GM23338 (cell line): ENCODE measurements around the gene KCTD21. TPM values are rescaled to one million over a fixed set of nuclear protein-coding genes. Genes with fewer than 3 reads are reported as not detected.

ENCODE experiments used
- ATAC-seq: fragments of 200-7000 bp; cut with Tn5 transposase; 3 replicates; pipeline ENCODE4 v1.9.1; 2020
- DNase-seq: peaks from one replicate; pipeline ENCODE4 v3.0.0-alpha.2; 2015; ENCODE audit warnings: low spot score
- H2AFZ ChIP-seq: fragments of 200-600 bp; sonication (generic); 2 replicates; pipeline ENCODE4 v1.8.0; 2016; ENCODE audit warnings: antibody characterized with exemption, mild to moderate bottlenecking, moderate library complexity
- H3F3A ChIP-seq: fragments of 200-600 bp; sonication (generic); replicated peaks from 2 replicates; pipeline ENCODE4 v1.8.0; 2017; ENCODE audit warnings: antibody characterized with exemption, mixed run types, low read depth
- H3K27ac ChIP-seq: fragments of 200-600 bp; sonication (generic); 2 replicates; pipeline ENCODE4 v1.6.1; 2016; ENCODE audit warnings: low read depth
- H3K27me3 ChIP-seq: fragments of 200-600 bp; sonication (generic); 2 replicates; pipeline ENCODE4 v1.8.0; 2016; ENCODE audit warnings: mild to moderate bottlenecking, mixed run types, moderate library complexity; ENCODE audit not compliant: insufficient read depth
- H3K36me3 ChIP-seq: fragments of 200-600 bp; sonication (generic); 2 replicates; pipeline ENCODE4 v1.8.0; 2016; ENCODE audit warnings: mild to moderate bottlenecking; ENCODE audit not compliant: insufficient read depth
- H3K4me1 ChIP-seq: fragments of 200-600 bp; sonication (generic); 2 replicates; pipeline ENCODE4 v1.8.0; 2016; ENCODE audit warnings: mild to moderate bottlenecking, moderate library complexity; ENCODE audit not compliant: insufficient read depth
- H3K4me2 ChIP-seq: fragments of 200-600 bp; sonication (generic); 2 replicates; pipeline ENCODE4 v1.7.1; 2017; ENCODE audit warnings: mixed run types
- H3K4me3 ChIP-seq: fragments of 200-600 bp; sonication (generic); 2 replicates; pipeline ENCODE4 v1.6.1; 2016; ENCODE audit warnings: mixed run types
- H3K79me2 ChIP-seq: fragments of 200-600 bp; sonication (generic); replicated peaks from 2 replicates; pipeline ENCODE4 v1.8.0; 2017; ENCODE audit warnings: mild to moderate bottlenecking; ENCODE audit not compliant: insufficient read depth
- H3K9me2 ChIP-seq: fragments of 200-600 bp; sonication (generic); 2 replicates; pipeline ENCODE4 v1.8.0; 2017; ENCODE audit not compliant: insufficient read depth
- H4K20me1 ChIP-seq: fragments of 200-600 bp; sonication (generic); replicated peaks from 2 replicates; pipeline ENCODE4 v1.8.0; 2017; ENCODE audit warnings: mild to moderate bottlenecking; ENCODE audit not compliant: insufficient read depth
- H3K27ac Mint-ChIP-seq: 2 replicates; pipeline ENCODE4 v1.8.0; 2020; ENCODE audit warnings: inconsistent platforms, mild to moderate bottlenecking, moderate library complexity, mixed read lengths
- H3K27me3 Mint-ChIP-seq: 3 replicates; pipeline ENCODE4 v1.8.0; 2022; ENCODE audit warnings: low read depth, mild to moderate bottlenecking, moderate library complexity, mixed read lengths, inconsistent platforms; ENCODE audit not compliant: insufficient read depth, poor library complexity
- H3K36me3 Mint-ChIP-seq: 3 replicates; pipeline ENCODE4 v1.8.0; 2021; ENCODE audit warnings: low read depth, mild to moderate bottlenecking, inconsistent platforms, moderate library complexity, mixed read lengths
- H3K4me1 Mint-ChIP-seq: 3 replicates; pipeline ENCODE4 v1.8.0; 2020; ENCODE audit warnings: mild to moderate bottlenecking, inconsistent platforms, mixed read lengths
- H3K4me3 Mint-ChIP-seq: 3 replicates; pipeline ENCODE4 v1.8.0; 2021; ENCODE audit warnings: moderate library complexity, mild to moderate bottlenecking, inconsistent platforms, mixed read lengths
- H3K9me3 Mint-ChIP-seq: 3 replicates; pipeline ENCODE4 v1.8.0; 2020; ENCODE audit warnings: moderate library complexity, mild to moderate bottlenecking, inconsistent platforms, mixed read lengths
- EZH2 ChIP-seq: fragments of 200-600 bp; sonication (generic); IDR thresholded peaks from one replicate; pipeline ENCODE4 v1.8.0; 2017; ENCODE audit warnings: antibody characterized with exemption, mild to moderate bottlenecking, low read depth; ENCODE audit not compliant: unreplicated experiment
- EZH2phosphoT487 ChIP-seq: fragments of 200-600 bp; sonication (generic); IDR thresholded peaks from one replicate; pipeline ENCODE4 v1.8.1; 2018; ENCODE audit warnings: antibody characterized with exemption; ENCODE audit not compliant: unreplicated experiment
- JUNB ChIP-seq: IDR thresholded peaks from one replicate; pipeline ENCODE4 v1.6.1; 2016; ENCODE audit warnings: antibody characterized with exemption; ENCODE audit not compliant: unreplicated experiment
- REST ChIP-seq: IDR thresholded peaks from one replicate; pipeline ENCODE4 v1.6.1; 2018; ENCODE audit warnings: antibody characterized with exemption; ENCODE audit not compliant: unreplicated experiment
- ZNF114 ChIP-seq: fragments of 250-450 bp; sonication (Bioruptor Pico); IDR thresholded peaks from 2 replicates; pipeline ENCODE4 v1.5.0; 2020; ENCODE audit warnings: mild to moderate bottlenecking, moderate library complexity
- polyA plus RNA-seq: library from polyadenylated mRNA; unstranded; fragments of >200 nt; fragmentation: Nextera tagmentation; extraction: Ambion mirVana; gene quantifications from 2 replicates; pipeline ENCODE4 v1.2.1, GENCODE V29; 2016
- total RNA-seq: library from RNA; depleted of rRNA; stranded (reverse); fragments of >200 nt; shearing (Covaris generic); gene quantifications from 2 replicates; pipeline ENCODE4 v1.2.3, GENCODE V29; 2014
- TF ChIP-seq, protein P1 (sequence below): fragments of 250-450 bp; sonication (Bioruptor Pico); IDR thresholded peaks from 2 replicates; pipeline ENCODE4 v1.5.0; 2020; ENCODE audit warnings: mild to moderate bottlenecking, moderate library complexity
- TF ChIP-seq, protein P2 (sequence below), 2 experiments: fragments of 200-600 bp in 1 of 2; sonication (generic) in 1 of 2; conservative IDR thresholded peaks; 2 replicates each; pipeline versions ENCODE4 v1.5.1 to v1.6.1; 2016 to 2017; ENCODE audit warnings: antibody characterized with exemption in 2 of 2, low read depth in 2 of 2, mild to moderate bottlenecking in 2 of 2, moderate library complexity in 1 of 2

The KCTD21 gene
- total and polyA plus RNA-seq, 2 experiments from 2014 or later: 1.0 to 3.7 TPM

DNA sequence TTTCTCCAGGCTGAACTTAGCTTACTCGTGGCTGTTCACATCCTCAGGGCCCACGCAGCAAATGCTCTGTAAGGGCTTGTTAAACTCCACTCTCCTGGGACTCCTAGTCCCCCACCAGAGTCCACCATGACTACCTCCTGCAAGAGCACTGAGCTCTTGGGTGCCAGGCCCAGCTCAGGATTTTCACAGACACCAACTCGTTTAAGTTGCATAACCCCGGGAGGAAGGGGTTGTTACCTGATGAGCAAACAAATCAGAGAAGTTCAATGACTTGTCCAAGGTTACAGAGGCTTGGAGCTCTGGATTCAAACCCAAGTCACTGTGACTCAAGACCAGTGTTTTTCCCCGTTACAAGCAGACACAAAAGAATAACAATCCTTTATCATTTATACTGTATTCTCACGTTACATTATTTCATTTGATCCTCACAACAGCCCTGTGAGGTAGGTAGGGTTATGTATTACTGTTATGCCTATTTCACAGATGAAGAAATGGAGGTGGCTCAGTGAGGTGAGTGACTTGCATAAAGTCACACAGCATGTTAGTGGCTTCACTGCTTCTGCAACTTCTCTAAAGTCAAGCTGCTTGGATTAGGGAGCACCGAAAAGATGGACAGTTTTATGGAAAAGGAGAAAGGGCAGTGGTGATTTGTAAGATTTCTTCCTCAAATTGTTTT, 17.4 kb downstream of the KCTD21 start:
- no peaks in the 10 kb centered on the region for H3K4me1 ChIP-seq
- H4K20me1 ChIP-seq: no peaks in the 10 kb centered on the region
- TF ChIP-seq ZNF114 (CRISPR knock-in tag): no peak
- no peak for TF ChIP-seq EZH2phosphoT487
- TF ChIP-seq, protein P1, sequence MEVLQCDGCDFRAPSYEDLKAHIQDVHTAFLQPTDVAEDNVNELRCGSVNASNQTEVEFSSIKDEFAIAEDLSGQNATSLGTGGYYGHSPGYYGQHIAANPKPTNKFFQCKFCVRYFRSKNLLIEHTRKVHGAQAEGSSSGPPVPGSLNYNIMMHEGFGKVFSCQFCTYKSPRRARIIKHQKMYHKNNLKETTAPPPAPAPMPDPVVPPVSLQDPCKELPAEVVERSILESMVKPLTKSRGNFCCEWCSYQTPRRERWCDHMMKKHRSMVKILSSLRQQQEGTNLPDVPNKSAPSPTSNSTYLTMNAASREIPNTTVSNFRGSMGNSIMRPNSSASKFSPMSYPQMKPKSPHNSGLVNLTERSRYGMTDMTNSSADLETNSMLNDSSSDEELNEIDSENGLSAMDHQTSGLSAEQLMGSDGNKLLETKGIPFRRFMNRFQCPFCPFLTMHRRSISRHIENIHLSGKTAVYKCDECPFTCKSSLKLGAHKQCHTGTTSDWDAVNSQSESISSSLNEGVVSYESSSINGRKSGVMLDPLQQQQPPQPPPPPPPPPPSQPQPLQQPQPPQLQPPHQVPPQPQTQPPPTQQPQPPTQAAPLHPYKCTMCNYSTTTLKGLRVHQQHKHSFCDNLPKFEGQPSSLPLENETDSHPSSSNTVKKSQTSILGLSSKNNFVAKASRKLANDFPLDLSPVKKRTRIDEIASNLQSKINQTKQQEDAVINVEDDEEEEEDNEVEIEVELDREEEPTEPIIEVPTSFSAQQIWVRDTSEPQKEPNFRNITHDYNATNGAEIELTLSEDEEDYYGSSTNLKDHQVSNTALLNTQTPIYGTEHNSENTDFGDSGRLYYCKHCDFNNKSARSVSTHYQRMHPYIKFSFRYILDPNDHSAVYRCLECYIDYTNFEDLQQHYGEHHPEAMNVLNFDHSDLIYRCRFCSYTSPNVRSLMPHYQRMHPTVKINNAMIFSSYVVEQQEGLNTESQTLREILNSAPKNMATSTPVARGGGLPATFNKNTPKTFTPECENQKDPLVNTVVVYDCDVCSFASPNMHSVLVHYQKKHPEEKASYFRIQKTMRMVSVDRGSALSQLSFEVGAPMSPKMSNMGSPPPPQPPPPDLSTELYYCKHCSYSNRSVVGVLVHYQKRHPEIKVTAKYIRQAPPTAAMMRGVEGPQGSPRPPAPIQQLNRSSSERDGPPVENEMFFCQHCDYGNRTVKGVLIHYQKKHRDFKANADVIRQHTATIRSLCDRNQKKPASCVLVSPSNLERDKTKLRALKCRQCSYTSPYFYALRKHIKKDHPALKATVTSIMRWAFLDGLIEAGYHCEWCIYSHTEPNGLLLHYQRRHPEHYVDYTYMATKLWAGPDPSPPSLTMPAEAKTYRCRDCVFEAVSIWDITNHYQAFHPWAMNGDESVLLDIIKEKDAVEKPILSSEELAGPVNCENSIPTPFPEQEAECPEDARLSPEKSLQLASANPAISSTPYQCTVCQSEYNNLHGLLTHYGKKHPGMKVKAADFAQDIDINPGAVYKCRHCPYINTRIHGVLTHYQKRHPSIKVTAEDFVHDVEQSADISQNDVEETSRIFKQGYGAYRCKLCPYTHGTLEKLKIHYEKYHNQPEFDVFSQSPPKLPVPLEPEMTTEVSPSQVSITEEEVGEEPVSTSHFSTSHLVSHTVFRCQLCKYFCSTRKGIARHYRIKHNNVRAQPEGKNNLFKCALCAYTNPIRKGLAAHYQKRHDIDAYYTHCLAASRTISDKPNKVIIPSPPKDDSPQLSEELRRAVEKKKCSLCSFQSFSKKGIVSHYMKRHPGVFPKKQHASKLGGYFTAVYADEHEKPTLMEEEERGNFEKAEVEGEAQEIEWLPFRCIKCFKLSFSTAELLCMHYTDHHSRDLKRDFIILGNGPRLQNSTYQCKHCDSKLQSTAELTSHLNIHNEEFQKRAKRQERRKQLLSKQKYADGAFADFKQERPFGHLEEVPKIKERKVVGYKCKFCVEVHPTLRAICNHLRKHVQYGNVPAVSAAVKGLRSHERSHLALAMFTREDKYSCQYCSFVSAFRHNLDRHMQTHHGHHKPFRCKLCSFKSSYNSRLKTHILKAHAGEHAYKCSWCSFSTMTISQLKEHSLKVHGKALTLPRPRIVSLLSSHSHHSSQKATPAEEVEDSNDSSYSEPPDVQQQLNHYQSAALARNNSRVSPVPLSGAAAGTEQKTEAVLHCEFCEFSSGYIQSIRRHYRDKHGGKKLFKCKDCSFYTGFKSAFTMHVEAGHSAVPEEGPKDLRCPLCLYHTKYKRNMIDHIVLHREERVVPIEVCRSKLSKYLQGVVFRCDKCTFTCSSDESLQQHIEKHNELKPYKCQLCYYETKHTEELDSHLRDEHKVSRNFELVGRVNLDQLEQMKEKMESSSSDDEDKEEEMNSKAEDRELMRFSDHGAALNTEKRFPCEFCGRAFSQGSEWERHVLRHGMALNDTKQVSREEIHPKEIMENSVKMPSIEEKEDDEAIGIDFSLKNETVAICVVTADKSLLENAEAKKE (CRISPR knock-in tag): no peak
- TF ChIP-seq REST: no peak
- TF ChIP-seq JUNB: no peak
- TF ChIP-seq, protein P2, sequence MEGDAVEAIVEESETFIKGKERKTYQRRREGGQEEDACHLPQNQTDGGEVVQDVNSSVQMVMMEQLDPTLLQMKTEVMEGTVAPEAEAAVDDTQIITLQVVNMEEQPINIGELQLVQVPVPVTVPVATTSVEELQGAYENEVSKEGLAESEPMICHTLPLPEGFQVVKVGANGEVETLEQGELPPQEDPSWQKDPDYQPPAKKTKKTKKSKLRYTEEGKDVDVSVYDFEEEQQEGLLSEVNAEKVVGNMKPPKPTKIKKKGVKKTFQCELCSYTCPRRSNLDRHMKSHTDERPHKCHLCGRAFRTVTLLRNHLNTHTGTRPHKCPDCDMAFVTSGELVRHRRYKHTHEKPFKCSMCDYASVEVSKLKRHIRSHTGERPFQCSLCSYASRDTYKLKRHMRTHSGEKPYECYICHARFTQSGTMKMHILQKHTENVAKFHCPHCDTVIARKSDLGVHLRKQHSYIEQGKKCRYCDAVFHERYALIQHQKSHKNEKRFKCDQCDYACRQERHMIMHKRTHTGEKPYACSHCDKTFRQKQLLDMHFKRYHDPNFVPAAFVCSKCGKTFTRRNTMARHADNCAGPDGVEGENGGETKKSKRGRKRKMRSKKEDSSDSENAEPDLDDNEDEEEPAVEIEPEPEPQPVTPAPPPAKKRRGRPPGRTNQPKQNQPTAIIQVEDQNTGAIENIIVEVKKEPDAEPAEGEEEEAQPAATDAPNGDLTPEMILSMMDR (conservative IDR thresholded peaks at IDR 0.05; ENCODE audit: low read depth in 2 of 2): no peak
- no peak for TF ChIP-seq EZH2
- DNase-seq (no peak), ATAC-seq (no peak)
- no peaks in the 10 kb centered on the region for H3F3A ChIP-seq
- Mint-ChIP-seq H3K27me3 (peaks cover 7% of the 10 kb centered on the region), H3K36me3 (peaks cover 7% of the 10 kb centered on the region; the same call in 1 of the 3 replicates), H3K4me1 (no peaks in the 10 kb centered on the region), H3K27ac (no peak overlapping the region), H3K9me3 (no peaks in the 10 kb centered on the region; the same call in 2 of the 3 replicates), H3K4me3 (no peak overlapping the region)
- H3K79me2 ChIP-seq: no peaks in the 10 kb centered on the region
- H3K27ac ChIP-seq: no peak overlapping the region
- H2AFZ ChIP-seq: no peak overlapping the region
- no peak overlapping the region for H3K4me3 ChIP-seq
- no peaks in the 10 kb centered on the region for H3K36me3 ChIP-seq
- no peaks in the 10 kb centered on the region for H3K9me2 ChIP-seq
- no peaks in the 10 kb centered on the region for H3K27me3 ChIP-seq
- no peak overlapping the region for H3K4me2 ChIP-seq
